ENCODE results near the gene FRK.

DNA sequence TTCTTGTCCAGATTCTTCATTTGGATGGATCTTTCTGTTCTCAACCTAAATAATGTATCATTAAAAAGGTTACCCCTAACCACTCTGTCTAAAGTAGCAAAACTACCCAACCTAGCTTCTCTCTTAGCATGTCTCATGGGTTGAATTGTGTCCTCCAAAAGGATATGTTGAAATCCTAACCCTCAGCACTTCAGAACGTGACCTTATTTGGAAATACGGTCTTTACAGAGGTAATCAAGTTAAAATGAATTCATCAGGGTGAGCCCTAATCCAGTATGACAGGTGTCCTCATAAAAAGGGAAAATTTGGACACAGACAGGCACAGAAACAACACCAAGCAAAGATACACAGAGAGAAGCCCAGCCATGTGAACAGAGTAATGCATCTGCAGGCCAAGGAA lies 6.1 kb upstream of the FRK start:
- TF ChIP-seq, protein P1, sequence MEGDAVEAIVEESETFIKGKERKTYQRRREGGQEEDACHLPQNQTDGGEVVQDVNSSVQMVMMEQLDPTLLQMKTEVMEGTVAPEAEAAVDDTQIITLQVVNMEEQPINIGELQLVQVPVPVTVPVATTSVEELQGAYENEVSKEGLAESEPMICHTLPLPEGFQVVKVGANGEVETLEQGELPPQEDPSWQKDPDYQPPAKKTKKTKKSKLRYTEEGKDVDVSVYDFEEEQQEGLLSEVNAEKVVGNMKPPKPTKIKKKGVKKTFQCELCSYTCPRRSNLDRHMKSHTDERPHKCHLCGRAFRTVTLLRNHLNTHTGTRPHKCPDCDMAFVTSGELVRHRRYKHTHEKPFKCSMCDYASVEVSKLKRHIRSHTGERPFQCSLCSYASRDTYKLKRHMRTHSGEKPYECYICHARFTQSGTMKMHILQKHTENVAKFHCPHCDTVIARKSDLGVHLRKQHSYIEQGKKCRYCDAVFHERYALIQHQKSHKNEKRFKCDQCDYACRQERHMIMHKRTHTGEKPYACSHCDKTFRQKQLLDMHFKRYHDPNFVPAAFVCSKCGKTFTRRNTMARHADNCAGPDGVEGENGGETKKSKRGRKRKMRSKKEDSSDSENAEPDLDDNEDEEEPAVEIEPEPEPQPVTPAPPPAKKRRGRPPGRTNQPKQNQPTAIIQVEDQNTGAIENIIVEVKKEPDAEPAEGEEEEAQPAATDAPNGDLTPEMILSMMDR (IDR thresholded peaks at IDR 0.05; ENCODE audit: insufficient read depth, low read depth, low read length), result no peak
- no peak for TF ChIP-seq EZH2 (IDR thresholded peaks at IDR 0.05; ENCODE audit: insufficient read depth, low read length)
